H1 (cell line): ENCODE results near the gene ZHX3. TPM values are rescaled to one million over a fixed set of nuclear protein-coding genes. Genes with fewer than 3 reads are reported as not detected.

ENCODE experiments used
- CTCF ChIA-PET: fragments of 300-600 bp; sonication (Branson Sonifier 250); formaldehyde crosslinking; loops from one replicate; lab custom pipeline; 2021; ENCODE audit not compliant: partially characterized antibody; lab: Charles Lee
- POLR2A ChIA-PET: fragments of 300-600 bp; sonication (Branson Sonifier 250); formaldehyde crosslinking; loops from one replicate; lab custom pipeline; 2021; ENCODE audit warnings: inconsistent platforms; ENCODE audit not compliant: partially characterized antibody; lab: Charles Lee
- DNase-seq, 2 experiments: peaks; one replicate each; pipeline versions ENCODE4 v3.0.0 to v3.0.0-alpha.2; 2010 to 2022; ENCODE audit warnings: low spot score in 2 of 2, low read depth in 1 of 2, mixed read lengths in 1 of 2
- FAIRE-seq: peaks from 2 replicates; lab custom pipeline; 2011; peaks lifted over from hg19 to GRCh38; lab: Jason Lieb, UNC
- H2AFZ ChIP-seq: 2 replicates; pipeline ENCODE4 v1.8.1; 2012; ENCODE audit warnings: low read length, inconsistent platforms
- H2AK5ac ChIP-seq: 2 replicates; pipeline ENCODE4 v1.6.1; 2013; ENCODE audit warnings: low read depth, low read length
- H2BK120ac ChIP-seq: replicated peaks from 2 replicates; pipeline ENCODE3; 2013; ENCODE audit warnings: low read depth, low read length, inconsistent platforms
- H2BK12ac ChIP-seq: 2 replicates; pipeline ENCODE4 v1.6.1; 2013; ENCODE audit warnings: low read depth, low read length
- H2BK15ac ChIP-seq: 2 replicates; pipeline ENCODE4 v1.6.1; 2013; ENCODE audit warnings: low read length
- H2BK20ac ChIP-seq: 2 replicates; pipeline ENCODE4 v1.6.1; 2013; ENCODE audit warnings: low read length
- H2BK5ac ChIP-seq: 2 replicates; pipeline ENCODE4 v1.6.1; 2013; ENCODE audit warnings: low read depth, low read length
- H3K14ac ChIP-seq: 2 replicates; pipeline ENCODE4 v1.6.1; 2013; ENCODE audit warnings: inconsistent platforms; ENCODE audit not compliant: insufficient read length
- H3K18ac ChIP-seq: 2 replicates; pipeline ENCODE4 v1.6.1; 2013; ENCODE audit warnings: low read length; ENCODE audit errors: extremely low read depth
- H3K23ac ChIP-seq: 2 replicates; pipeline ENCODE4 v1.6.1; 2013; ENCODE audit warnings: inconsistent platforms; ENCODE audit not compliant: insufficient read length
- H3K23me2 ChIP-seq: 2 replicates; pipeline ENCODE4 v1.6.1; 2013; ENCODE audit warnings: low read depth, low read length
- H3K27ac ChIP-seq: 2 replicates; pipeline ENCODE4 v1.6.1; 2011; ENCODE audit warnings: low read depth, low read length, inconsistent platforms
- H3K27me3 ChIP-seq, 4 experiments: replicated peaks in 1 of 4; 1 replicate in 1 of 4; 2 replicates in 3 of 4; pipeline versions ENCODE4 v1.6.1 to v1.8.1; 2011 to 2013; ENCODE audit warnings: low read length in 3 of 4, mild to moderate bottlenecking in 3 of 4, inconsistent platforms in 2 of 4, mixed read lengths in 2 of 4, moderate library complexity in 1 of 4; ENCODE audit not compliant: control insufficient read depth in 3 of 4, insufficient read depth in 3 of 4; ENCODE audit errors: extremely low read depth in 1 of 4
- H3K36me3 ChIP-seq, 4 experiments: 2 replicates each; pipeline versions ENCODE4 v1.6.1 to v1.8.1; 2011 to 2013; ENCODE audit warnings: mild to moderate bottlenecking in 4 of 4, low read length in 3 of 4, moderate library complexity in 2 of 4, control low read depth in 1 of 4, inconsistent platforms in 1 of 4; ENCODE audit not compliant: insufficient read depth in 4 of 4, control insufficient read depth in 2 of 4
- H3K4ac ChIP-seq: replicated peaks from 2 replicates; pipeline ENCODE3; 2013; ENCODE audit warnings: low read length, low read depth, mixed read lengths, inconsistent platforms; ENCODE audit not compliant: insufficient read length
- H3K4me1 ChIP-seq, 4 experiments: replicated peaks in 1 of 4; 1 replicate in 1 of 4; 2 replicates in 3 of 4; pipeline versions ENCODE4 v1.6.1 to v1.8.1; 2011 to 2013; ENCODE audit warnings: low read length in 3 of 4, inconsistent platforms in 2 of 4, mixed read lengths in 1 of 4; ENCODE audit not compliant: insufficient read depth in 4 of 4, control insufficient read depth in 3 of 4
- H3K4me2 ChIP-seq, 2 experiments: 2 replicates each; pipeline versions ENCODE4 v1.6.1 to v1.8.1; 2011 to 2013; ENCODE audit warnings: low read depth in 2 of 2, low read length in 2 of 2, control low read depth in 1 of 2, inconsistent platforms in 1 of 2, mild to moderate bottlenecking in 1 of 2; ENCODE audit not compliant: insufficient read depth in 1 of 2
- H3K4me3 ChIP-seq, 4 experiments: fragments of 200-600, 300-600 bp in 1 of 4; sonication (generic), shearing (Covaris generic), sonication (Bioruptor Twin) in 1 of 4; 2 replicates each; pipeline versions ENCODE4 v1.5.1 to v1.8.1; 2011 to 2016; ENCODE audit warnings: low read length in 4 of 4, low read depth in 3 of 4, control low read depth in 2 of 4, inconsistent platforms in 2 of 4, mild to moderate bottlenecking in 2 of 4, mixed read lengths in 1 of 4, moderate library complexity in 1 of 4; ENCODE audit not compliant: insufficient read depth in 2 of 4; ENCODE audit errors: extremely low read depth in 1 of 4
- H3K56ac ChIP-seq: replicated peaks from 2 replicates; pipeline ENCODE3; 2013; ENCODE audit warnings: low read depth, mild to moderate bottlenecking, mixed read lengths, low read length, inconsistent platforms; ENCODE audit not compliant: insufficient read length
- H3K79me1 ChIP-seq: 2 replicates; pipeline ENCODE4 v1.6.1; 2013; ENCODE audit warnings: low read depth, low read length, control low read depth
- H3K79me2 ChIP-seq, 2 experiments: 2 replicates each; pipeline versions ENCODE4 v1.6.1 to v1.8.1; 2012 to 2013; ENCODE audit warnings: low read length in 2 of 2, mild to moderate bottlenecking in 2 of 2, inconsistent platforms in 1 of 2; ENCODE audit not compliant: insufficient read depth in 2 of 2, control insufficient read depth in 1 of 2
- H3K9ac ChIP-seq, 4 experiments: replicated peaks in 1 of 4; 1 replicate in 1 of 4; 2 replicates in 3 of 4; pipeline versions ENCODE4 v1.6.1 to v1.8.1; 2011 to 2013; ENCODE audit warnings: low read depth in 3 of 4, low read length in 3 of 4, control low read depth in 2 of 4, mild to moderate bottlenecking in 2 of 4, moderate library complexity in 2 of 4, inconsistent platforms in 1 of 4; ENCODE audit errors: extremely low read depth in 1 of 4
- H3K9me3 ChIP-seq, 2 experiments: 2 replicates each; pipeline versions ENCODE4 v1.6.1 to v1.8.1; 2012 to 2013; ENCODE audit warnings: mild to moderate bottlenecking in 2 of 2, moderate library complexity in 2 of 2, control low read depth in 1 of 2, inconsistent platforms in 1 of 2, low read depth in 1 of 2, low read length in 1 of 2, mixed read lengths in 1 of 2; ENCODE audit not compliant: insufficient read depth in 2 of 2
- H4K20me1 ChIP-seq, 2 experiments: replicated peaks in 1 of 2; 2 replicates each; pipeline versions ENCODE3 to v1.8.1; 2011 to 2013; ENCODE audit warnings: inconsistent platforms in 2 of 2, low read length in 2 of 2, mild to moderate bottlenecking in 1 of 2; ENCODE audit not compliant: insufficient read depth in 2 of 2, control insufficient read depth in 1 of 2
- H4K5ac ChIP-seq: 2 replicates; pipeline ENCODE4 v1.6.1; 2013; ENCODE audit warnings: low read length, low read depth, mixed read lengths, inconsistent platforms; ENCODE audit not compliant: insufficient read length
- H4K8ac ChIP-seq: 2 replicates; pipeline ENCODE4 v1.8.0; 2013; ENCODE audit warnings: mild to moderate bottlenecking, moderate library complexity, low read length, inconsistent platforms; ENCODE audit not compliant: insufficient read depth; ENCODE audit errors: extremely low read depth
- H4K91ac ChIP-seq: replicated peaks from 2 replicates; pipeline ENCODE3; 2013; ENCODE audit warnings: low read length, mixed read lengths, inconsistent platforms; ENCODE audit not compliant: insufficient read length
- BACH1 ChIP-seq: IDR thresholded peaks from 2 replicates; pipeline ENCODE4 v1.6.1; 2012; ENCODE audit warnings: low read length, improper control_type of control experiment
- CTBP2 ChIP-seq: IDR thresholded peaks from 2 replicates; pipeline ENCODE4 v1.7.0; 2011; ENCODE audit warnings: borderline replicate concordance, mild to moderate bottlenecking, moderate library complexity, mixed read lengths, low read length; ENCODE audit not compliant: insufficient read depth, insufficient read length
- EP300 ChIP-seq, 2 experiments: IDR thresholded peaks; 1 replicate in 1 of 2; 2 replicates in 1 of 2; pipeline ENCODE4 v1.6.1; 2011 to 2012; ENCODE audit warnings: low read depth in 2 of 2, low read length in 2 of 2, mild to moderate bottlenecking in 2 of 2, borderline replicate concordance in 1 of 2, inconsistent platforms in 1 of 2, moderate library complexity in 1 of 2
- HDAC2 ChIP-seq, 2 experiments: fragments of 300-600 bp in 1 of 2; sonication (generic) in 1 of 2; IDR thresholded peaks; 2 replicates each; pipeline ENCODE4 v1.6.1; 2011 to 2012; ENCODE audit warnings: low read depth in 2 of 2, low read length in 2 of 2, mild to moderate bottlenecking in 2 of 2, moderate library complexity in 2 of 2, borderline replicate concordance in 1 of 2, inconsistent platforms in 1 of 2
- RXRA ChIP-seq: IDR thresholded peaks from 2 replicates; pipeline ENCODE4 v1.6.1; 2011; ENCODE audit warnings: low read depth, mild to moderate bottlenecking, low read length, moderate library complexity; ENCODE audit not compliant: insufficient read depth
- SP4 ChIP-seq: IDR thresholded peaks from 2 replicates; pipeline ENCODE4 v1.6.1; 2012; ENCODE audit warnings: low read length, inconsistent platforms
- TEAD4 ChIP-seq: IDR thresholded peaks from 2 replicates; pipeline ENCODE4 v1.6.1; 2012; ENCODE audit warnings: low read depth, low read length, inconsistent platforms, mixed read lengths
- whole genome bisulfite sequencing, 2 experiments: shearing (Covaris generic) in 1 of 2; methylation state at CpG; one replicate each; pipeline versions ENCODE4 v1.1.6 to v1.1.7; 2013 to 2015; ENCODE audit warnings: low lambda C conversion rate in 2 of 2, mixed read lengths in 2 of 2, inconsistent platforms in 1 of 2, low coverage in 1 of 2, missing lambda C conversion rate in 1 of 2; ENCODE audit not compliant: insufficient replicate concordance in 2 of 2, insufficient coverage in 1 of 2, insufficient read length in 1 of 2; ENCODE audit errors: extremely low coverage in 1 of 2, missing lambda C conversion rate in 1 of 2; 5-methylcytosine and 5-hydroxymethylcytosine counted together
- polyA plus RNA-seq, 7 experiments: library from polyadenylated mRNA; depleted of rRNA in 3 of 7; stranded (reverse) in 5 of 7; unstranded in 2 of 7; fragments of >200 nt in 5 of 7; fragments of 200-250 nt in 2 of 7; gene quantifications; 1 replicate in 5 of 7; 2 replicates in 1 of 7; 4 replicates in 1 of 7; pipeline versions ENCODE4 v1.2.1 to v1.2.3, GENCODE V29; 2011 to 2013; ENCODE audit warnings: missing spikeins in 2 of 7, mixed read lengths in 2 of 7
- total RNA-seq: library from RNA; stranded (reverse); fragmentation: NEBNext Ultra II Directional; extraction: Animal tissue kit (Norgen Biotek cat#: 25700); gene quantifications from 2 replicates; pipeline ENCODE4 v1.2.1, GENCODE V29; 2021
- TF ChIP-seq, protein P1 (sequence below): IDR thresholded peaks from 2 replicates; pipeline ENCODE4 v1.6.1; 2011; ENCODE audit warnings: low read depth, mild to moderate bottlenecking, low read length; ENCODE audit not compliant: insufficient read depth
- TF ChIP-seq, protein P2 (sequence below): IDR thresholded peaks from 2 replicates; pipeline ENCODE4 v1.6.1; 2012; ENCODE audit warnings: inconsistent platforms

The ZHX3 gene
- total and polyA plus RNA-seq, 2 of the 8 experiments (the other 6 are each of a cell fraction or from before 2014, with no cell fraction given): 1.00 to 7.8 TPM

DNA sequence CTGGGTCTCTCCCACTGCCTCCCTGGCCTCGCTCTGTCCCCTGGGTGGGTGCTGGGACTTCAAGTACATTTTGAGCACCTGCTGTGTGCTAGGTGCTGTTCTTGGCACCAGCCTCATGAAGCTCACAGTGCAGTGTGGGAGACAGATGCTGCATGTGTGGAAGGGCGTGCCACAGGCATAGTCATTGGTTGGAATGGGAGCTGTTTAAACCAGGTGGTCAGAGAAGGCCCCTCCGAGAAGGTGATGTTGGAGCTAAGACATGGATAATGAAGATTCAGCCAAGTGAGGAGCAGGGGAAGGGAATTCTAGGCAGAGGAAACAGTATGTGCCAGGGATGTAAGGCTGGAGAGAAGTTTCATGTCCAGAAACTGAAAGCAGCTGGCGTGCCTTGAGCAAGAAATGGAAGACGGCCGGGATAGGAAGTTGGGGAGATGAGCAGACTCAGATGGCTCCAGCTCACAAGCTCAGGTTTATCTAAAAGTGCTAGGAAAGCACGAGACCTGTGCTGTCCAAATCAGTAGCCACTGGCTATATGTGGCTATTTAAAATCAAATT lies 33.0 kb upstream of the ZHX3 start:
- H3K27ac ChIP-seq: no peak overlapping the region
- H3K4me1 ChIP-seq: no peaks in the 10 kb centered on the region; a peak in 1 of 7 replicates
- no peak overlapping the region for H2BK12ac ChIP-seq
- H3K79me2 ChIP-seq: no peaks in the 10 kb centered on the region
- FAIRE-seq (no peak), DNase-seq (no peak)
- no peaks in the 10 kb centered on the region for H3K9me3 ChIP-seq
- no peak overlapping the region for H3K9ac ChIP-seq
- no peaks in the 10 kb centered on the region for H3K36me3 ChIP-seq
- POLR2A ChIA-PET: no interaction called here
- H2BK15ac ChIP-seq: no peak overlapping the region
- H4K8ac ChIP-seq: no peak overlapping the region
- no peak overlapping the region for H2BK20ac ChIP-seq
- H4K91ac ChIP-seq: no peak overlapping the region
- no peak overlapping the region for H3K56ac ChIP-seq
- 85% methylated on average over 7 of the region's 7 CpGs; no CpG with 5 or more reads in 1 of the 2 experiments for WGBS, 2 experiments
- H3K18ac ChIP-seq: no peak overlapping the region
- no peaks in the 10 kb centered on the region; the same call in 1 of the 2 replicates for H3K23me2 ChIP-seq
- no peak overlapping the region for H2AK5ac ChIP-seq
- CTCF ChIA-PET: interaction anchor here (0.6 to 3.5 kb wide), 13 partner anchors 9 to 161 kb away, joined by 3 to 23 read pairs (median 3); partner anchors contain the start of genes EMILIN3 and LPIN3
- no peak overlapping the region for H3K4me3 ChIP-seq
- H2BK120ac ChIP-seq: no peak overlapping the region
- H3K79me1 ChIP-seq: no peaks in the 10 kb centered on the region
- no peak overlapping the region for H3K4me2 ChIP-seq
- no peaks in the 10 kb centered on the region for H3K27me3 ChIP-seq
- H4K5ac ChIP-seq: no peak overlapping the region
- no peak overlapping the region for H3K4ac ChIP-seq
- H4K20me1 ChIP-seq: peaks cover 0 to 1% of the 10 kb centered on the region in 2 experiments
- H3K14ac ChIP-seq: no peak overlapping the region
- H3K23ac ChIP-seq: no peak overlapping the region
- no peak overlapping the region for H2AFZ ChIP-seq
- H2BK5ac ChIP-seq: no peak overlapping the region
- TF ChIP-seq, protein P1, sequence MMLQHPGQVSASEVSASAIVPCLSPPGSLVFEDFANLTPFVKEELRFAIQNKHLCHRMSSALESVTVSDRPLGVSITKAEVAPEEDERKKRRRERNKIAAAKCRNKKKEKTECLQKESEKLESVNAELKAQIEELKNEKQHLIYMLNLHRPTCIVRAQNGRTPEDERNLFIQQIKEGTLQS: no peak
- TF ChIP-seq, protein P2, sequence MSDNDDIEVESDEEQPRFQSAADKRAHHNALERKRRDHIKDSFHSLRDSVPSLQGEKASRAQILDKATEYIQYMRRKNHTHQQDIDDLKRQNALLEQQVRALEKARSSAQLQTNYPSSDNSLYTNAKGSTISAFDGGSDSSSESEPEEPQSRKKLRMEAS: no peak
- TF ChIP-seq EP300 (IDR thresholded peaks at IDR 0.05; ENCODE audit: borderline replicate concordance in 1 of 2, low read depth in 2 of 2, low read length in 2 of 2): no peak
- TF ChIP-seq TEAD4: no peak
- no peak for TF ChIP-seq CTBP2
- no peak for TF ChIP-seq RXRA
- no peak for TF ChIP-seq BACH1
- no peak for TF ChIP-seq HDAC2 (IDR thresholded peaks at IDR 0.05; ENCODE audit: borderline replicate concordance in 1 of 2, low read depth in 2 of 2, low read length in 2 of 2)
- TF ChIP-seq SP4: no peak
